ENCODE results near the gene ASCC2. TPM values are rescaled to one million over a fixed set of nuclear protein-coding genes. Genes with fewer than 3 reads are reported as not detected.
"Not testable (repeated sequence)": the region's sequence is repeated elsewhere in the genome, so short reads cannot be mapped to it uniquely, and the experiment has no call there.

ASCC2 gene
- total and polyA plus RNA-seq, 2 experiments from 2014 or later = 30.5 to 31.3 TPM

DNA sequence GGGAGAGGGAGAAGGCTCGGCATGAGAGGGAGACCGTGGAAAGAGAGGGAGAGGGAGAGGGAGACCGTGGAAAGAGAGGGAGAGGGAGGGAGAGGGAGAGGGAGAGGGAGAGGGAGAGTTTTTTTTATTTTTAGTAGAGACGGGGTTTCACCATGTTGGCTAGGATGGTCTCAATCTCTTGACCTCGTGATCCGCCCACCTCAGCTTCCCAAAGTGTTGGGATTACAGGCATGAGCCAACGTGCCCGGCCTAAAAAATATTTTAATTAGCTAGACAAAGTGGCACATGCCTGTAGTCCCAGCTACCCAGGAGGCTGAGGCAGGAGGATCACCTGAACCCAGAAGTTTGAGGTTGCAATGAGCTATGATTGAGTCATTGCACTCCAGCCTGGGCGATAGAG lies 21.0 kb upstream of the ASCC2 start:
- H3K9me3 Mint-ChIP-seq; ATAC-seq; H4K20me1 ChIP-seq (replicated peaks; ENCODE audit: insufficient read depth); H3K4me3 ChIP-seq; H3K36me3 ChIP-seq (ENCODE audit: insufficient read depth); H3K27ac Mint-ChIP-seq; H3K36me3 Mint-ChIP-seq (ENCODE audit: low read depth); H3K79me2 ChIP-seq (replicated peaks; ENCODE audit: insufficient read depth); H3K27me3 ChIP-seq (ENCODE audit: insufficient read depth); DNase-seq (ENCODE audit: low spot score); H3K4me1 ChIP-seq (ENCODE audit: insufficient read depth); H3K9me2 ChIP-seq (ENCODE audit: insufficient read depth); H3K4me1 Mint-ChIP-seq; H3K4me3 Mint-ChIP-seq; H2AFZ ChIP-seq; H3K4me2 ChIP-seq; H3K27me3 Mint-ChIP-seq (ENCODE audit: insufficient read depth, low read depth, poor library complexity); H3F3A ChIP-seq (replicated peaks; ENCODE audit: low read depth); H3K27ac ChIP-seq (ENCODE audit: low read depth): not testable (repeated sequence)

DNA sequence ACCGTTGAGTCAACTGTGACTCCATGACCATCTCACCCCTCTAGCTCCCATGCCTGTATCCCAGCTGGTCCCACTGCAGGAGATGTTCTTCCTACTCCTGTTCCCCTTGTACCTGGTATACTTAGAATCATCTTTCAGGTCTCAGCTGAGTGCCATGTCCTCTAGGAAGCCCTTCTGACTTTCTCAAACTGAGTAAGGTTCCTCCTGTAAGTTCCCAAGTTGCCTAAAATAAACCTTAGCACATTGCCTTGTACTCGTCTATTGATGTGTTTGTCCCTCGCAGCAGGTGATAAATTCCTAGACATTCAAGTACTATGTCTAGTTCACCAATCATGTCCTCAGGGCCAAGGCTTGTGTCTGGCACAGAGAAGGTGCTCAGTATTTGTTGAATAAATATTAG lies 18.4 kb upstream of the ASCC2 start:
- no peaks in the 10 kb centered on the region for H3K36me3 Mint-ChIP-seq (ENCODE audit: low read depth)
- no peaks in the 10 kb centered on the region for H3K27me3 ChIP-seq (ENCODE audit: insufficient read depth)
- no peak overlapping the region for H3K4me3 ChIP-seq
- no peak overlapping the region for H3K27ac Mint-ChIP-seq
- no peaks in the 10 kb centered on the region for H3K36me3 ChIP-seq (ENCODE audit: insufficient read depth)
- H3K9me2 ChIP-seq (ENCODE audit: insufficient read depth) = no peaks in the 10 kb centered on the region
- H3K27ac ChIP-seq (ENCODE audit: low read depth) = no peak overlapping the region
- peak overlapping the region; percentile 47; the same call in 1 of the 2 replicates for H2AFZ ChIP-seq
- H3F3A ChIP-seq (replicated peaks; ENCODE audit: low read depth) = no peaks in the 10 kb centered on the region
- H3K4me3 Mint-ChIP-seq = no peak overlapping the region
- no peaks in the 10 kb centered on the region for H3K79me2 ChIP-seq (replicated peaks; ENCODE audit: insufficient read depth)
- H3K27me3 Mint-ChIP-seq (ENCODE audit: insufficient read depth, low read depth, poor library complexity) = no peaks in the 10 kb centered on the region
- H3K4me2 ChIP-seq = no peak overlapping the region
- no peaks in the 10 kb centered on the region for H4K20me1 ChIP-seq (replicated peaks; ENCODE audit: insufficient read depth)
- DNase-seq (ENCODE audit: low spot score) (no peak), ATAC-seq (no peak)
- H3K9me3 Mint-ChIP-seq = no peaks in the 10 kb centered on the region; the same call in 2 of the 3 replicates
- H3K4me1 ChIP-seq (ENCODE audit: insufficient read depth) = no peaks in the 10 kb centered on the region
- no peaks in the 10 kb centered on the region for H3K4me1 Mint-ChIP-seq
- TF ChIP-seq ZNF114 (CRISPR knock-in tag; IDR thresholded peaks at IDR 0.05) (no peak), CREB1 (CRISPR knock-in tag; IDR thresholded peaks at IDR 0.05; ENCODE audit: low read depth) (no peak), EZH2phosphoT487 (IDR thresholded peaks at IDR 0.05; ENCODE audit: unreplicated experiment) (no peak), POLR2AphosphoS5 (IDR thresholded peaks at IDR 0.05; ENCODE audit: low read depth) (no peak), EZH2 (IDR thresholded peaks at IDR 0.05; ENCODE audit: low read depth, unreplicated experiment) (no peak), NANOG (IDR thresholded peaks at IDR 0.05; ENCODE audit: borderline replicate concordance) (no peak)
- TF ChIP-seq, protein P1, sequence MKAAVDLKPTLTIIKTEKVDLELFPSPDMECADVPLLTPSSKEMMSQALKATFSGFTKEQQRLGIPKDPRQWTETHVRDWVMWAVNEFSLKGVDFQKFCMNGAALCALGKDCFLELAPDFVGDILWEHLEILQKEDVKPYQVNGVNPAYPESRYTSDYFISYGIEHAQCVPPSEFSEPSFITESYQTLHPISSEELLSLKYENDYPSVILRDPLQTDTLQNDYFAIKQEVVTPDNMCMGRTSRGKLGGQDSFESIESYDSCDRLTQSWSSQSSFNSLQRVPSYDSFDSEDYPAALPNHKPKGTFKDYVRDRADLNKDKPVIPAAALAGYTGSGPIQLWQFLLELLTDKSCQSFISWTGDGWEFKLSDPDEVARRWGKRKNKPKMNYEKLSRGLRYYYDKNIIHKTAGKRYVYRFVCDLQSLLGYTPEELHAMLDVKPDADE (IDR thresholded peaks at IDR 0.05) = no peak
- TF ChIP-seq, protein P2, sequence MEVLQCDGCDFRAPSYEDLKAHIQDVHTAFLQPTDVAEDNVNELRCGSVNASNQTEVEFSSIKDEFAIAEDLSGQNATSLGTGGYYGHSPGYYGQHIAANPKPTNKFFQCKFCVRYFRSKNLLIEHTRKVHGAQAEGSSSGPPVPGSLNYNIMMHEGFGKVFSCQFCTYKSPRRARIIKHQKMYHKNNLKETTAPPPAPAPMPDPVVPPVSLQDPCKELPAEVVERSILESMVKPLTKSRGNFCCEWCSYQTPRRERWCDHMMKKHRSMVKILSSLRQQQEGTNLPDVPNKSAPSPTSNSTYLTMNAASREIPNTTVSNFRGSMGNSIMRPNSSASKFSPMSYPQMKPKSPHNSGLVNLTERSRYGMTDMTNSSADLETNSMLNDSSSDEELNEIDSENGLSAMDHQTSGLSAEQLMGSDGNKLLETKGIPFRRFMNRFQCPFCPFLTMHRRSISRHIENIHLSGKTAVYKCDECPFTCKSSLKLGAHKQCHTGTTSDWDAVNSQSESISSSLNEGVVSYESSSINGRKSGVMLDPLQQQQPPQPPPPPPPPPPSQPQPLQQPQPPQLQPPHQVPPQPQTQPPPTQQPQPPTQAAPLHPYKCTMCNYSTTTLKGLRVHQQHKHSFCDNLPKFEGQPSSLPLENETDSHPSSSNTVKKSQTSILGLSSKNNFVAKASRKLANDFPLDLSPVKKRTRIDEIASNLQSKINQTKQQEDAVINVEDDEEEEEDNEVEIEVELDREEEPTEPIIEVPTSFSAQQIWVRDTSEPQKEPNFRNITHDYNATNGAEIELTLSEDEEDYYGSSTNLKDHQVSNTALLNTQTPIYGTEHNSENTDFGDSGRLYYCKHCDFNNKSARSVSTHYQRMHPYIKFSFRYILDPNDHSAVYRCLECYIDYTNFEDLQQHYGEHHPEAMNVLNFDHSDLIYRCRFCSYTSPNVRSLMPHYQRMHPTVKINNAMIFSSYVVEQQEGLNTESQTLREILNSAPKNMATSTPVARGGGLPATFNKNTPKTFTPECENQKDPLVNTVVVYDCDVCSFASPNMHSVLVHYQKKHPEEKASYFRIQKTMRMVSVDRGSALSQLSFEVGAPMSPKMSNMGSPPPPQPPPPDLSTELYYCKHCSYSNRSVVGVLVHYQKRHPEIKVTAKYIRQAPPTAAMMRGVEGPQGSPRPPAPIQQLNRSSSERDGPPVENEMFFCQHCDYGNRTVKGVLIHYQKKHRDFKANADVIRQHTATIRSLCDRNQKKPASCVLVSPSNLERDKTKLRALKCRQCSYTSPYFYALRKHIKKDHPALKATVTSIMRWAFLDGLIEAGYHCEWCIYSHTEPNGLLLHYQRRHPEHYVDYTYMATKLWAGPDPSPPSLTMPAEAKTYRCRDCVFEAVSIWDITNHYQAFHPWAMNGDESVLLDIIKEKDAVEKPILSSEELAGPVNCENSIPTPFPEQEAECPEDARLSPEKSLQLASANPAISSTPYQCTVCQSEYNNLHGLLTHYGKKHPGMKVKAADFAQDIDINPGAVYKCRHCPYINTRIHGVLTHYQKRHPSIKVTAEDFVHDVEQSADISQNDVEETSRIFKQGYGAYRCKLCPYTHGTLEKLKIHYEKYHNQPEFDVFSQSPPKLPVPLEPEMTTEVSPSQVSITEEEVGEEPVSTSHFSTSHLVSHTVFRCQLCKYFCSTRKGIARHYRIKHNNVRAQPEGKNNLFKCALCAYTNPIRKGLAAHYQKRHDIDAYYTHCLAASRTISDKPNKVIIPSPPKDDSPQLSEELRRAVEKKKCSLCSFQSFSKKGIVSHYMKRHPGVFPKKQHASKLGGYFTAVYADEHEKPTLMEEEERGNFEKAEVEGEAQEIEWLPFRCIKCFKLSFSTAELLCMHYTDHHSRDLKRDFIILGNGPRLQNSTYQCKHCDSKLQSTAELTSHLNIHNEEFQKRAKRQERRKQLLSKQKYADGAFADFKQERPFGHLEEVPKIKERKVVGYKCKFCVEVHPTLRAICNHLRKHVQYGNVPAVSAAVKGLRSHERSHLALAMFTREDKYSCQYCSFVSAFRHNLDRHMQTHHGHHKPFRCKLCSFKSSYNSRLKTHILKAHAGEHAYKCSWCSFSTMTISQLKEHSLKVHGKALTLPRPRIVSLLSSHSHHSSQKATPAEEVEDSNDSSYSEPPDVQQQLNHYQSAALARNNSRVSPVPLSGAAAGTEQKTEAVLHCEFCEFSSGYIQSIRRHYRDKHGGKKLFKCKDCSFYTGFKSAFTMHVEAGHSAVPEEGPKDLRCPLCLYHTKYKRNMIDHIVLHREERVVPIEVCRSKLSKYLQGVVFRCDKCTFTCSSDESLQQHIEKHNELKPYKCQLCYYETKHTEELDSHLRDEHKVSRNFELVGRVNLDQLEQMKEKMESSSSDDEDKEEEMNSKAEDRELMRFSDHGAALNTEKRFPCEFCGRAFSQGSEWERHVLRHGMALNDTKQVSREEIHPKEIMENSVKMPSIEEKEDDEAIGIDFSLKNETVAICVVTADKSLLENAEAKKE (CRISPR knock-in tag; IDR thresholded peaks at IDR 0.05) = no peak
- TF ChIP-seq, protein P3, sequence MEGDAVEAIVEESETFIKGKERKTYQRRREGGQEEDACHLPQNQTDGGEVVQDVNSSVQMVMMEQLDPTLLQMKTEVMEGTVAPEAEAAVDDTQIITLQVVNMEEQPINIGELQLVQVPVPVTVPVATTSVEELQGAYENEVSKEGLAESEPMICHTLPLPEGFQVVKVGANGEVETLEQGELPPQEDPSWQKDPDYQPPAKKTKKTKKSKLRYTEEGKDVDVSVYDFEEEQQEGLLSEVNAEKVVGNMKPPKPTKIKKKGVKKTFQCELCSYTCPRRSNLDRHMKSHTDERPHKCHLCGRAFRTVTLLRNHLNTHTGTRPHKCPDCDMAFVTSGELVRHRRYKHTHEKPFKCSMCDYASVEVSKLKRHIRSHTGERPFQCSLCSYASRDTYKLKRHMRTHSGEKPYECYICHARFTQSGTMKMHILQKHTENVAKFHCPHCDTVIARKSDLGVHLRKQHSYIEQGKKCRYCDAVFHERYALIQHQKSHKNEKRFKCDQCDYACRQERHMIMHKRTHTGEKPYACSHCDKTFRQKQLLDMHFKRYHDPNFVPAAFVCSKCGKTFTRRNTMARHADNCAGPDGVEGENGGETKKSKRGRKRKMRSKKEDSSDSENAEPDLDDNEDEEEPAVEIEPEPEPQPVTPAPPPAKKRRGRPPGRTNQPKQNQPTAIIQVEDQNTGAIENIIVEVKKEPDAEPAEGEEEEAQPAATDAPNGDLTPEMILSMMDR (conservative IDR thresholded peaks at IDR 0.05; ENCODE audit: low read depth in 2 of 2) = no peak
- TF ChIP-seq, protein P4, sequence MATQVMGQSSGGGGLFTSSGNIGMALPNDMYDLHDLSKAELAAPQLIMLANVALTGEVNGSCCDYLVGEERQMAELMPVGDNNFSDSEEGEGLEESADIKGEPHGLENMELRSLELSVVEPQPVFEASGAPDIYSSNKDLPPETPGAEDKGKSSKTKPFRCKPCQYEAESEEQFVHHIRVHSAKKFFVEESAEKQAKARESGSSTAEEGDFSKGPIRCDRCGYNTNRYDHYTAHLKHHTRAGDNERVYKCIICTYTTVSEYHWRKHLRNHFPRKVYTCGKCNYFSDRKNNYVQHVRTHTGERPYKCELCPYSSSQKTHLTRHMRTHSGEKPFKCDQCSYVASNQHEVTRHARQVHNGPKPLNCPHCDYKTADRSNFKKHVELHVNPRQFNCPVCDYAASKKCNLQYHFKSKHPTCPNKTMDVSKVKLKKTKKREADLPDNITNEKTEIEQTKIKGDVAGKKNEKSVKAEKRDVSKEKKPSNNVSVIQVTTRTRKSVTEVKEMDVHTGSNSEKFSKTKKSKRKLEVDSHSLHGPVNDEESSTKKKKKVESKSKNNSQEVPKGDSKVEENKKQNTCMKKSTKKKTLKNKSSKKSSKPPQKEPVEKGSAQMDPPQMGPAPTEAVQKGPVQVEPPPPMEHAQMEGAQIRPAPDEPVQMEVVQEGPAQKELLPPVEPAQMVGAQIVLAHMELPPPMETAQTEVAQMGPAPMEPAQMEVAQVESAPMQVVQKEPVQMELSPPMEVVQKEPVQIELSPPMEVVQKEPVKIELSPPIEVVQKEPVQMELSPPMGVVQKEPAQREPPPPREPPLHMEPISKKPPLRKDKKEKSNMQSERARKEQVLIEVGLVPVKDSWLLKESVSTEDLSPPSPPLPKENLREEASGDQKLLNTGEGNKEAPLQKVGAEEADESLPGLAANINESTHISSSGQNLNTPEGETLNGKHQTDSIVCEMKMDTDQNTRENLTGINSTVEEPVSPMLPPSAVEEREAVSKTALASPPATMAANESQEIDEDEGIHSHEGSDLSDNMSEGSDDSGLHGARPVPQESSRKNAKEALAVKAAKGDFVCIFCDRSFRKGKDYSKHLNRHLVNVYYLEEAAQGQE (IDR thresholded peaks at IDR 0.05; ENCODE audit: unreplicated experiment) = no peak
